D721Med (cell line): ENCODE measurements around the gene STARD3.

Experiments used
- DNase-seq: peaks from one replicate; pipeline ENCODE4 v3.0.0; 2011; ENCODE audit warnings: low spot score; ENCODE audit not compliant: insufficient read length
- FAIRE-seq: peaks from 2 replicates; lab custom pipeline; 2011; peaks lifted over from hg19 to GRCh38; lab: Jason Lieb, UNC
- CTCF ChIP-seq: IDR thresholded peaks from 2 replicates; pipeline ENCODE4 v1.5.1; 2012; ENCODE audit warnings: mild to moderate bottlenecking, control low read depth; ENCODE audit not compliant: insufficient read depth; ENCODE audit errors: missing control alignments

Gene STARD3

GRCh38 chr17:39699818-39700147 is 62.8 kb downstream of the STARD3 start, which contains the start of gene ERBB2:
TSS of gene ERBB2 (plus strand) at chr17:39700064. CDS start at chr17:39700239, 175 bp downstream.
- TF ChIP-seq CTCF: no peak
- DNase-seq (no peak), FAIRE-seq (no peak)

- TF ChIP-seq CTCF: no peak
- DNase-seq (no peak), FAIRE-seq (no peak)
Observed at GRCh38 chr17:39700148-39700987, 63.4 kb downstream of the STARD3 start.

GRCh38 chr17:39701012-39701783 is 64.3 kb downstream of the STARD3 start:
- no peak for TF ChIP-seq CTCF
- no peak for DNase-seq
- FAIRE-seq: no peak

- FAIRE-seq (no peak), DNase-seq (no peak)
- TF ChIP-seq CTCF: no peak
Observed at GRCh38 chr17:39701784-39702422, 65.0 kb downstream of the STARD3 start.

GRCh38 chr17:39702901-39703893 is 66.3 kb downstream of the STARD3 start:
- FAIRE-seq: no peak
- TF ChIP-seq CTCF: no peak
- DNase-seq: no peak

GRCh38 chr17:39703913-39704312 is 67.0 kb downstream of the STARD3 start:
- no peak for DNase-seq
- no peak for TF ChIP-seq CTCF
- FAIRE-seq: no peak
